ENCODE measurements around the gene DUOXA1. TPM values are rescaled to one million over a fixed set of nuclear protein-coding genes. Genes with fewer than 3 reads are reported as not detected.

The DUOXA1 gene
- total and polyA plus RNA-seq, 2 experiments from 2014 or later, result not detected

DNA sequence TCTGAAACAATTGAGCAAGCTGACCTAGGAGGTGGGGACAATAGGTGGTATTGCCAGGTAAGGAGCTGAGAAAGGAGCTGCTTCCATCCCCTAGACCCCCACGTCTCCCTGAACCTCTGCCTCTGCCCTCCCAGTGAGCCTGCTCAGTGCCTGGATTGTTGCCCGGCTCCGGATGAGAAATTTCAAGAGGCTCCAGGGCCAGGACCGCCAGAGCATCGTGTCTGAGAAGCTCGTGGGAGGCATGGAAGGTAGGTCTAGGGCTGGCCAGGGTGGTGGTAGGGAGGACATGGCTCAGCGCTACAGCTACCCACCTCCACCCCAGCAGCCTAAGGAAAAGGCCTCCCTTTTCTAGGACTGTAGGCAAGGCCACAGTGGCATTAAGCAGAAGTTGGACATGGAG, 13.4 kb upstream of the DUOXA1 start:
- ATAC-seq, result no peak
- no peaks in the 10 kb centered on the region for H3K36me3 Mint-ChIP-seq (ENCODE audit: low read depth)
- Histone ChIP-seq H3K27ac (ENCODE audit: low read depth) (no peak overlapping the region), H3K27me3 (ENCODE audit: insufficient read depth) (peaks cover 5% of the 10 kb centered on the region; the same call in 1 of the 2 replicates), H3K9me2 (ENCODE audit: insufficient read depth) (no peaks in the 10 kb centered on the region), H3K36me3 (ENCODE audit: insufficient read depth) (no peaks in the 10 kb centered on the region), H2AFZ (no peak overlapping the region), H3K4me1 (ENCODE audit: insufficient read depth) (no peaks in the 10 kb centered on the region), H4K20me1 (replicated peaks; ENCODE audit: insufficient read depth) (no peaks in the 10 kb centered on the region), H3K4me3 (no peak overlapping the region), H3K79me2 (replicated peaks; ENCODE audit: insufficient read depth) (no peaks in the 10 kb centered on the region), H3F3A (replicated peaks; ENCODE audit: low read depth) (no peaks in the 10 kb centered on the region), H3K4me2 (no peak overlapping the region)
- no peak for DNase-seq (ENCODE audit: low spot score)
- H3K4me1 Mint-ChIP-seq, result no peaks in the 10 kb centered on the region
- H3K27me3 Mint-ChIP-seq (ENCODE audit: insufficient read depth, low read depth, poor library complexity), result peaks cover 3% of the 10 kb centered on the region
- no peak overlapping the region for H3K27ac Mint-ChIP-seq
- H3K9me3 Mint-ChIP-seq, result no peaks in the 10 kb centered on the region
- TF ChIP-seq REST (IDR thresholded peaks at IDR 0.05; ENCODE audit: unreplicated experiment) (no peak), EZH2 (IDR thresholded peaks at IDR 0.05; ENCODE audit: low read depth, unreplicated experiment) (no peak), ZNF331 (CRISPR knock-in tag; IDR thresholded peaks at IDR 0.05; ENCODE audit: low read depth) (no peak), CTCF (conservative IDR thresholded peaks at IDR 0.05; ENCODE audit: low read depth in 2 of 2) (no peak), ETS1 (IDR thresholded peaks at IDR 0.05) (no peak), NANOG (IDR thresholded peaks at IDR 0.05; ENCODE audit: borderline replicate concordance) (no peak), ZNF114 (CRISPR knock-in tag; IDR thresholded peaks at IDR 0.05) (no peak), CREB1 (CRISPR knock-in tag; IDR thresholded peaks at IDR 0.05; ENCODE audit: low read depth) (no peak), JUNB (IDR thresholded peaks at IDR 0.05; ENCODE audit: unreplicated experiment) (no peak), EZH2phosphoT487 (IDR thresholded peaks at IDR 0.05; ENCODE audit: unreplicated experiment) (no peak)
- TF ChIP-seq, protein P1, sequence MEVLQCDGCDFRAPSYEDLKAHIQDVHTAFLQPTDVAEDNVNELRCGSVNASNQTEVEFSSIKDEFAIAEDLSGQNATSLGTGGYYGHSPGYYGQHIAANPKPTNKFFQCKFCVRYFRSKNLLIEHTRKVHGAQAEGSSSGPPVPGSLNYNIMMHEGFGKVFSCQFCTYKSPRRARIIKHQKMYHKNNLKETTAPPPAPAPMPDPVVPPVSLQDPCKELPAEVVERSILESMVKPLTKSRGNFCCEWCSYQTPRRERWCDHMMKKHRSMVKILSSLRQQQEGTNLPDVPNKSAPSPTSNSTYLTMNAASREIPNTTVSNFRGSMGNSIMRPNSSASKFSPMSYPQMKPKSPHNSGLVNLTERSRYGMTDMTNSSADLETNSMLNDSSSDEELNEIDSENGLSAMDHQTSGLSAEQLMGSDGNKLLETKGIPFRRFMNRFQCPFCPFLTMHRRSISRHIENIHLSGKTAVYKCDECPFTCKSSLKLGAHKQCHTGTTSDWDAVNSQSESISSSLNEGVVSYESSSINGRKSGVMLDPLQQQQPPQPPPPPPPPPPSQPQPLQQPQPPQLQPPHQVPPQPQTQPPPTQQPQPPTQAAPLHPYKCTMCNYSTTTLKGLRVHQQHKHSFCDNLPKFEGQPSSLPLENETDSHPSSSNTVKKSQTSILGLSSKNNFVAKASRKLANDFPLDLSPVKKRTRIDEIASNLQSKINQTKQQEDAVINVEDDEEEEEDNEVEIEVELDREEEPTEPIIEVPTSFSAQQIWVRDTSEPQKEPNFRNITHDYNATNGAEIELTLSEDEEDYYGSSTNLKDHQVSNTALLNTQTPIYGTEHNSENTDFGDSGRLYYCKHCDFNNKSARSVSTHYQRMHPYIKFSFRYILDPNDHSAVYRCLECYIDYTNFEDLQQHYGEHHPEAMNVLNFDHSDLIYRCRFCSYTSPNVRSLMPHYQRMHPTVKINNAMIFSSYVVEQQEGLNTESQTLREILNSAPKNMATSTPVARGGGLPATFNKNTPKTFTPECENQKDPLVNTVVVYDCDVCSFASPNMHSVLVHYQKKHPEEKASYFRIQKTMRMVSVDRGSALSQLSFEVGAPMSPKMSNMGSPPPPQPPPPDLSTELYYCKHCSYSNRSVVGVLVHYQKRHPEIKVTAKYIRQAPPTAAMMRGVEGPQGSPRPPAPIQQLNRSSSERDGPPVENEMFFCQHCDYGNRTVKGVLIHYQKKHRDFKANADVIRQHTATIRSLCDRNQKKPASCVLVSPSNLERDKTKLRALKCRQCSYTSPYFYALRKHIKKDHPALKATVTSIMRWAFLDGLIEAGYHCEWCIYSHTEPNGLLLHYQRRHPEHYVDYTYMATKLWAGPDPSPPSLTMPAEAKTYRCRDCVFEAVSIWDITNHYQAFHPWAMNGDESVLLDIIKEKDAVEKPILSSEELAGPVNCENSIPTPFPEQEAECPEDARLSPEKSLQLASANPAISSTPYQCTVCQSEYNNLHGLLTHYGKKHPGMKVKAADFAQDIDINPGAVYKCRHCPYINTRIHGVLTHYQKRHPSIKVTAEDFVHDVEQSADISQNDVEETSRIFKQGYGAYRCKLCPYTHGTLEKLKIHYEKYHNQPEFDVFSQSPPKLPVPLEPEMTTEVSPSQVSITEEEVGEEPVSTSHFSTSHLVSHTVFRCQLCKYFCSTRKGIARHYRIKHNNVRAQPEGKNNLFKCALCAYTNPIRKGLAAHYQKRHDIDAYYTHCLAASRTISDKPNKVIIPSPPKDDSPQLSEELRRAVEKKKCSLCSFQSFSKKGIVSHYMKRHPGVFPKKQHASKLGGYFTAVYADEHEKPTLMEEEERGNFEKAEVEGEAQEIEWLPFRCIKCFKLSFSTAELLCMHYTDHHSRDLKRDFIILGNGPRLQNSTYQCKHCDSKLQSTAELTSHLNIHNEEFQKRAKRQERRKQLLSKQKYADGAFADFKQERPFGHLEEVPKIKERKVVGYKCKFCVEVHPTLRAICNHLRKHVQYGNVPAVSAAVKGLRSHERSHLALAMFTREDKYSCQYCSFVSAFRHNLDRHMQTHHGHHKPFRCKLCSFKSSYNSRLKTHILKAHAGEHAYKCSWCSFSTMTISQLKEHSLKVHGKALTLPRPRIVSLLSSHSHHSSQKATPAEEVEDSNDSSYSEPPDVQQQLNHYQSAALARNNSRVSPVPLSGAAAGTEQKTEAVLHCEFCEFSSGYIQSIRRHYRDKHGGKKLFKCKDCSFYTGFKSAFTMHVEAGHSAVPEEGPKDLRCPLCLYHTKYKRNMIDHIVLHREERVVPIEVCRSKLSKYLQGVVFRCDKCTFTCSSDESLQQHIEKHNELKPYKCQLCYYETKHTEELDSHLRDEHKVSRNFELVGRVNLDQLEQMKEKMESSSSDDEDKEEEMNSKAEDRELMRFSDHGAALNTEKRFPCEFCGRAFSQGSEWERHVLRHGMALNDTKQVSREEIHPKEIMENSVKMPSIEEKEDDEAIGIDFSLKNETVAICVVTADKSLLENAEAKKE (CRISPR knock-in tag; IDR thresholded peaks at IDR 0.05), result no peak
- H3K4me3 Mint-ChIP-seq, result no peak overlapping the region
